Calu3 (cell line): Measurements from ENCODE around the gene IRX6. TPM values are rescaled to one million over a fixed set of nuclear protein-coding genes. Genes with fewer than 3 reads are reported as not detected.

Experiments used
- BruUV-seq: library from RNA; stranded (reverse); fragments of 400-500 nt; replicated peaks from 2 replicates; lab custom pipeline; 2021; lab: Mats Ljungman, UMichigan
- CTCF ChIA-PET: fragments of 300-600 bp; sonication (Branson Sonifier 250); formaldehyde crosslinking; loops from one replicate; lab custom pipeline; 2022; ENCODE audit warnings: antibody characterized with exemption; lab: Charles Lee
- DNase-seq: peaks from one replicate; pipeline ENCODE4 v3.0.0; 2022
- H3K27ac Mint-ChIP-seq: one replicate; pipeline ENCODE4 v1.8.0; 2022; ENCODE audit warnings: mixed read lengths; ENCODE audit not compliant: unreplicated experiment
- H3K27me3 Mint-ChIP-seq: one replicate; pipeline ENCODE4 v1.8.0; 2022; ENCODE audit warnings: mixed read lengths; ENCODE audit not compliant: unreplicated experiment
- H3K36me3 Mint-ChIP-seq: one replicate; pipeline ENCODE4 v1.8.0; 2022; ENCODE audit warnings: mild to moderate bottlenecking, moderate library complexity, mixed read lengths; ENCODE audit not compliant: insufficient read depth, unreplicated experiment
- H3K4me1 Mint-ChIP-seq: one replicate; pipeline ENCODE4 v1.8.0; 2022; ENCODE audit warnings: mild to moderate bottlenecking, low read depth, mixed read lengths; ENCODE audit not compliant: unreplicated experiment
- H3K4me3 Mint-ChIP-seq: one replicate; pipeline ENCODE4 v1.8.0; 2022; ENCODE audit warnings: mild to moderate bottlenecking, low read depth, moderate library complexity, mixed read lengths; ENCODE audit not compliant: unreplicated experiment
- H3K9me3 Mint-ChIP-seq: one replicate; pipeline ENCODE4 v1.8.0; 2022; ENCODE audit warnings: low read depth, mixed read lengths; ENCODE audit not compliant: unreplicated experiment
- CTCF ChIP-seq: fragments of 200-600 bp; IDR thresholded peaks from one replicate; pipeline ENCODE4 v1.8.0; 2022; ENCODE audit warnings: antibody characterized with exemption; ENCODE audit not compliant: unreplicated experiment
- intact Hi-C: fragments of 100-400 bp; cut with micrococcal nuclease; formaldehyde crosslinking; loops from one replicate; pipeline ENCODE4 v1.10.0; 2022; ENCODE audit not compliant: unreplicated experiment
- total RNA-seq: library from RNA; stranded (reverse); gene quantifications from 2 replicates; pipeline ENCODE4 v1.2.3, GENCODE V29; 2022

Gene IRX6
- total RNA-seq, 1 experiment from 2014 or later = not detected

- Mint-ChIP-seq H3K9me3 (peaks cover 2% of the 10 kb centered on the region), H3K36me3 (no peaks in the 10 kb centered on the region), H3K4me1 (no peaks in the 10 kb centered on the region), H3K27me3 (peaks cover 16% of the 10 kb centered on the region), H3K27ac (no peak overlapping the region), H3K4me3 (no peak overlapping the region)
- CTCF ChIA-PET = no interaction called here
- TF ChIP-seq CTCF = no peak
- no TSS peak for BruUV-seq
- DNase-seq = no peak
- intact Hi-C loops = no loop called here
Observed at GRCh38 chr16:55277536-55277935, 46.5 kb upstream of the IRX6 start.

GRCh38 chr16:55279598-55279997 is 44.4 kb upstream of the IRX6 start:
- no TSS peak for BruUV-seq
- CTCF ChIA-PET = interaction anchor here (0.6 kb wide), 1 partner anchor 1743 kb away, joined by 3 read pairs; no protein-coding TSS in a partner anchor

GRCh38 chr16:55280587-55280986 is 43.4 kb upstream of the IRX6 start:
- Mint-ChIP-seq H3K27ac (no peak overlapping the region), H3K4me3 (no peak overlapping the region), H3K36me3 (no peaks in the 10 kb centered on the region), H3K27me3 (peaks cover 16% of the 10 kb centered on the region), H3K9me3 (peaks cover 2% of the 10 kb centered on the region), H3K4me1 (no peaks in the 10 kb centered on the region)
- no peak for TF ChIP-seq CTCF
- intact Hi-C loops = no loop called here
- no TSS peak for BruUV-seq
- CTCF ChIA-PET = no interaction called here
- DNase-seq = no peak

More at GRCh38 chr16:55279598-55279997, 44.4 kb upstream of the IRX6 start:
- H3K4me1 Mint-ChIP-seq = no peaks in the 10 kb centered on the region
- peaks cover 16% of the 10 kb centered on the region for H3K27me3 Mint-ChIP-seq
- no peak for TF ChIP-seq CTCF
- intact Hi-C loops = no loop called here
- no peak overlapping the region for H3K4me3 Mint-ChIP-seq
- peaks cover 2% of the 10 kb centered on the region for H3K9me3 Mint-ChIP-seq
- no peak for DNase-seq
- no peaks in the 10 kb centered on the region for H3K36me3 Mint-ChIP-seq
- H3K27ac Mint-ChIP-seq = no peak overlapping the region

- no peak overlapping the region for H3K4me3 Mint-ChIP-seq
- H3K9me3 Mint-ChIP-seq = peaks cover 4% of the 10 kb centered on the region
- intact Hi-C loops = no loop called here
- no peak for DNase-seq
- CTCF ChIA-PET = no interaction called here
- H3K27ac Mint-ChIP-seq = no peak overlapping the region
- H3K36me3 Mint-ChIP-seq = no peaks in the 10 kb centered on the region
- peaks cover 9% of the 10 kb centered on the region for H3K27me3 Mint-ChIP-seq
- no peak for TF ChIP-seq CTCF
- no TSS peak for BruUV-seq
- H3K4me1 Mint-ChIP-seq = no peaks in the 10 kb centered on the region
Observed at GRCh38 chr16:55282441-55282840, 41.6 kb upstream of the IRX6 start.
